ENCODE measurements around the gene ZMPSTE24. TPM values are rescaled to one million over a fixed set of nuclear protein-coding genes. Genes with fewer than 3 reads are reported as not detected.

Gene ZMPSTE24
- total and polyA plus RNA-seq, 12 donors = 14.2 to 100 (median 42.2) TPM

DNA sequence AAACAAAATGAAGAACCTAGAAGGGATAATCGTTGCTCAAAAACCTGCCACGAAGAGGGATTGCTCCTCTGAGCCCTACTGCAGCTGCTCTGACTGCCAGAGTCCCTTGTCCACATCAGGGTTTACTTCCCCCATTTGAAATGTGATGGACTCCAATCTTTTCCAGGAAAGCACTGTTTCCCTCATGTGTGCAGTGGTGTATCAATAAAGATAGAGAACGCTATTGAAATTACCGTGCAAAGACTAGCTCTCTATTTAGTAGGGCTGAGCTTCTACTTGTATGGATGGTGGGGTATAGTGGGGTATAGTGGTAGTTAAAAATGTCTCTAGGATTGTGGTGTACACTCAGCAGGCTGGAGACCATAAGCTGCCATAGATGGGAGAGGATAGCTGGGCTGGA, 6.6 kb upstream of the ZMPSTE24 start:
- no peak overlapping the region for H3K27ac ChIP-seq
- intact Hi-C loops (cut with DNase I) = loop anchor here in 1 of 2 donors (10.0 kb wide), 1 partner anchor 87 kb away; the partner anchor contains the start of gene RLF
- H3K4me3 ChIP-seq = no peak overlapping the region
- H3K4me1 ChIP-seq (replicated peaks in 1 of 2) = peaks cover 3 to 6% of the 10 kb centered on the region in 2 donors
- no peaks in the 10 kb centered on the region for H3K9me3 ChIP-seq (replicated peaks in 1 of 3)
- WGBS, 4 donors = 68 to 80% (median 76%) methylated on average over 4 of the region's 4 CpGs
- H3K27me3 ChIP-seq = no peaks in the 10 kb centered on the region
- no peaks in the 10 kb centered on the region for H3K36me3 ChIP-seq (replicated peaks in 1 of 2)
- TF ChIP-seq POLR2A (IDR thresholded peaks at IDR 0.05) = no peak
- TF ChIP-seq, protein P1, sequence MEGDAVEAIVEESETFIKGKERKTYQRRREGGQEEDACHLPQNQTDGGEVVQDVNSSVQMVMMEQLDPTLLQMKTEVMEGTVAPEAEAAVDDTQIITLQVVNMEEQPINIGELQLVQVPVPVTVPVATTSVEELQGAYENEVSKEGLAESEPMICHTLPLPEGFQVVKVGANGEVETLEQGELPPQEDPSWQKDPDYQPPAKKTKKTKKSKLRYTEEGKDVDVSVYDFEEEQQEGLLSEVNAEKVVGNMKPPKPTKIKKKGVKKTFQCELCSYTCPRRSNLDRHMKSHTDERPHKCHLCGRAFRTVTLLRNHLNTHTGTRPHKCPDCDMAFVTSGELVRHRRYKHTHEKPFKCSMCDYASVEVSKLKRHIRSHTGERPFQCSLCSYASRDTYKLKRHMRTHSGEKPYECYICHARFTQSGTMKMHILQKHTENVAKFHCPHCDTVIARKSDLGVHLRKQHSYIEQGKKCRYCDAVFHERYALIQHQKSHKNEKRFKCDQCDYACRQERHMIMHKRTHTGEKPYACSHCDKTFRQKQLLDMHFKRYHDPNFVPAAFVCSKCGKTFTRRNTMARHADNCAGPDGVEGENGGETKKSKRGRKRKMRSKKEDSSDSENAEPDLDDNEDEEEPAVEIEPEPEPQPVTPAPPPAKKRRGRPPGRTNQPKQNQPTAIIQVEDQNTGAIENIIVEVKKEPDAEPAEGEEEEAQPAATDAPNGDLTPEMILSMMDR (IDR thresholded peaks at IDR 0.05) = no peak
- DNase-seq = no peak

DNA sequence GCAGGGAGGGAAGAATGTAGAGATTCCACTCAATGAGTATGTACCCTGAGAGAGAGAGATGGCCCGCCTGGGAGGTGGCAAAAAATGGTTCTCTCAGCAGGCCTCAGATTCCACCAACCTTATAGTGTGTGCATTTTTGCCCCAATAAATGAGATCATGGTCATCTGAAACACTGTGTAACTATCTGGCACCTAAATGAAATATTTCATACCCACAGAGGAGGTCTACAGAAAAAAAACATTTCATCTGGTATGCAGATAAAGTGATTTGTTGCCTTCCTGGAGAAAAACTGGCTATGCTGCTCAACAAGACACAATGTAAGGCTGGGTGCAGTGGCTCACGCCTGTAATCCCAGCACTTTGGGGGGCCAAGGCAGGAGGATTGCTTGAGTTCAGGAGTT, 5.4 kb upstream of the ZMPSTE24 start:
- intact Hi-C loops (cut with DNase I) = loop anchor here in 1 of 2 donors (10.0 kb wide), 1 partner anchor 88 kb away; the partner anchor contains the start of gene RLF
- 75 to 96% (median 84%) methylated on average over 2 of the region's 2 CpGs for WGBS, 4 donors
- no peak for DNase-seq

DNA sequence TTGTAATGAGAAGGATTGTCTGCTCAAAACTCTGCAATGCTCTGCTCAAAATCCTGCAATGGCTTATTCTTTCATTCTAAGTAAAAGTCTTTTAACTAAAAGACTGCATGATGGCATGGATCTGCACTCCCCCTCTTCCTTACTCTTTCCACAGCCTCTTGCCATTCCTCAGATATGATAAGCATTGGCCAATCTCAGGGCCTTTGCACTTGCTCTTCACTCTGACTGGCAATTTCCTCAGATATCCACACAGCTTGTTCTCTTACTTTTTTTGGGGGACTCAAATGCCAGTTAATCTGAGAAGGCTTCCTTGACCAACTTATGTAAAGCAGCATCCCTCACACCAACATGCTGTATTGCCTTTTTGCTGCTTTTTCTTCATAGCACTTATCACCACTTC, 2.8 kb upstream of the ZMPSTE24 start:
- Histone ChIP-seq H3K9me3 (replicated peaks in 1 of 3) (no peaks in the 10 kb centered on the region), H3K36me3 (replicated peaks in 1 of 2) (peaks cover 0 to 3% of the 10 kb centered on the region in 2 donors), H3K27ac (no peak overlapping the region), H3K4me3 (no peak overlapping the region), H3K4me1 (replicated peaks in 1 of 2) (peaks cover 17 to 29% of the 10 kb centered on the region in 2 donors), H3K27me3 (no peaks in the 10 kb centered on the region)
- DNase-seq = no peak
- TF ChIP-seq POLR2A (IDR thresholded peaks at IDR 0.05) = no peak
- TF ChIP-seq, protein P1 (IDR thresholded peaks at IDR 0.05) = no peak
- intact Hi-C loops (cut with DNase I) = loop anchor here in 1 of 2 donors (10.0 kb wide), 1 partner anchor 90 kb away; the partner anchor contains the start of gene RLF

More for the DNA sequence above, 5.4 kb upstream of the ZMPSTE24 start:
- Histone ChIP-seq H3K4me3 (no peak overlapping the region), H3K27ac (no peak overlapping the region), H3K36me3 (replicated peaks in 1 of 2) (no peaks in the 10 kb centered on the region), H3K4me1 (replicated peaks in 1 of 2) (peaks cover 11 to 13% of the 10 kb centered on the region in 2 donors), H3K27me3 (no peaks in the 10 kb centered on the region), H3K9me3 (replicated peaks in 1 of 3) (no peaks in the 10 kb centered on the region)
- no peak for TF ChIP-seq POLR2A (IDR thresholded peaks at IDR 0.05)
- TF ChIP-seq, protein P1 (IDR thresholded peaks at IDR 0.05) = no peak

DNA sequence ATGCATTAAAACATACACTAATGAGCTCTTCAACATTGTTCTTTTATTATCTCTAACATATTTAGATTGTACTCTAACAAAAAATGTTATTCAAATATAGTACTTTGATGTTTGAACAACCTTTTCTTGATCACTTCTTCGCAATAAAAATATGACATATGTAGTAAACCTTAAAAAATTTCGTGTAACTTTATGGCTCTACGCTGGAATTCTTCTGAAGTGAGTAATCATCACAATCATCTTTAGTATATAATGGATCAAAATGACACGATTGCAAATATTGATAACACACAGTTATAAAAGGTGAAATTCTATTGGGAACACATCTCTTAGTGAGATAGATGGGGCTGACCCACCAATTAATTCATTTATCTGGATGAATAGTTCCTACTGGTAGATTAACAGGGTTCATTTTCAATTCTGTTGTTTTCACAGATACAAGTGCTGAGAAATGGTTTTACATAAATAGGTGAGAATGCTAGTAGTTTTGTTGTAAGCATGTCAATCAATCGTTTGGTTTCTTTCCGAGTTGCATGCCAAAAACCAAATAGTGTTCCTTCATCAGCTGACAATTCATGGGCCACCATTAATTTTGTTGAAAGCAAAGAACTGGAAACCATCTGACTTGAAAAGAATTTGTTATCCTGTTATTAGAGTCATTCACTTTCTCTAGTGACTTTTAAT, 1.5 kb upstream of the ZMPSTE24 start:
- Histone ChIP-seq H3K4me3 (peak overlapping the region in 1 of 4 donors; percentile 82), H3K36me3 (replicated peaks in 1 of 2) (peaks cover 0 to 16% of the 10 kb centered on the region in 2 donors), H3K27me3 (no peaks in the 10 kb centered on the region), H3K4me1 (replicated peaks in 1 of 2) (peaks cover 17 to 36% of the 10 kb centered on the region in 2 donors), H3K27ac (peak overlapping the region in 1 of 5 donors; percentile 87), H3K9me3 (replicated peaks in 1 of 3) (no peaks in the 10 kb centered on the region)
- WGBS, 4 donors = 65 to 73% (median 70%) methylated on average over 6 of the region's 6 CpGs
- DNase-seq = no peak
- TF ChIP-seq, protein P1 (IDR thresholded peaks at IDR 0.05) = no peak
- TF ChIP-seq POLR2A (IDR thresholded peaks at IDR 0.05) = no peak
- intact Hi-C loops (cut with DNase I) = loop anchor here in 1 of 2 donors (10.0 kb wide), 1 partner anchor 92 kb away; the partner anchor contains the start of gene RLF

Data from adrenal gland (tissue), 12 donors.